HepG2 (cell line): ENCODE data around the gene LZTR1. TPM values are rescaled to one million over a fixed set of nuclear protein-coding genes. Genes with fewer than 3 reads are reported as not detected.
"Not testable (repeated sequence)": the region's sequence is repeated elsewhere in the genome, so short reads cannot be mapped to it uniquely, and the experiment has no call there.

Experiments
- ATAC-seq: fragments of 200-7000 bp; cut with Tn5 transposase; 3 replicates; pipeline ENCODE4 v1.9.1; 2020; ENCODE audit warnings: mild to moderate bottlenecking, moderate library complexity
- BruUV-seq: library from RNA; stranded (reverse); fragments of 400-500 nt; replicated peaks from 2 replicates; lab custom pipeline; 2021; lab: Mats Ljungman, UMichigan
- CTCF ChIA-PET: fragments of 300-600 bp; formaldehyde crosslinking; extraction: SDS; loops from one replicate; lab custom pipeline; 2021; ENCODE audit warnings: low total read pairs, inconsistent platforms, low intra/inter-chr PET ratio; lab: Yijun Ruan, JAX
- POLR2A ChIA-PET: fragments of 350-600 bp; sonication (Branson Sonifier 250); formaldehyde crosslinking; loops from one replicate; lab custom pipeline; 2020; ENCODE audit warnings: antibody characterized with exemption, inconsistent platforms; lab: Yijun Ruan, JAX
- DNase-seq: peaks from one replicate; pipeline ENCODE4 v3.0.0-alpha.2; 2015; ENCODE audit warnings: low spot score
- FAIRE-seq: peaks from 3 replicates; lab custom pipeline; 2011; peaks lifted over from hg19 to GRCh38; lab: Jason Lieb, UNC
- H2AFZ ChIP-seq: one replicate; pipeline ENCODE4 v1.6.1; 2011; ENCODE audit warnings: low read length, inconsistent platforms
- H3K27ac ChIP-seq: fragments of 300-600 bp; 3 replicates; pipeline ENCODE4 v1.8.0; 2011; ENCODE audit warnings: mixed run types, mild to moderate bottlenecking, mixed read lengths, low read length, inconsistent platforms; ENCODE audit not compliant: insufficient read depth; ENCODE audit errors: extremely low read length
- H3K27me3 ChIP-seq, 2 experiments: fragments of 200-600 bp in 1 of 2; 2 replicates in 1 of 2; 3 replicates in 1 of 2; pipeline versions ENCODE4 v1.6.0 to v1.8.0; 2011; ENCODE audit warnings: low read length in 2 of 2, mild to moderate bottlenecking in 2 of 2, moderate library complexity in 2 of 2, inconsistent platforms in 1 of 2; ENCODE audit not compliant: insufficient read depth in 2 of 2, control insufficient read depth in 1 of 2
- H3K36me3 ChIP-seq, 2 experiments: fragments of 200-600 bp in 1 of 2; replicated peaks in 1 of 2; 2 replicates in 1 of 2; 3 replicates in 1 of 2; pipeline versions ENCODE4 v1.5.1 to v1.8.0; 2011; ENCODE audit warnings: low read length in 2 of 2, inconsistent platforms in 1 of 2; ENCODE audit not compliant: insufficient read depth in 2 of 2, control insufficient read depth in 1 of 2
- H3K4me1 ChIP-seq: 2 replicates; pipeline ENCODE4 v1.5.1; 2012; ENCODE audit warnings: low read length, inconsistent platforms; ENCODE audit not compliant: insufficient read depth
- H3K4me2 ChIP-seq: 2 replicates; pipeline ENCODE4 v1.6.0; 2011; ENCODE audit warnings: low read depth, low read length, inconsistent platforms
- H3K4me3 ChIP-seq, 3 experiments: fragments of 200-600 bp in 1 of 3; sonication (generic), shearing (Covaris generic) in 1 of 3; replicated peaks in 1 of 3; 2 replicates each; pipeline ENCODE4 v1.5.1; 2011 to 2016; ENCODE audit warnings: low read length in 3 of 3, inconsistent platforms in 2 of 3, low read depth in 2 of 3, mild to moderate bottlenecking in 2 of 3, control low read depth in 1 of 3, mixed read lengths in 1 of 3; ENCODE audit not compliant: insufficient read depth in 1 of 3
- H3K79me2 ChIP-seq: one replicate; pipeline ENCODE4 v1.6.1; 2011; ENCODE audit warnings: low read length, inconsistent platforms; ENCODE audit not compliant: insufficient read depth
- H3K9ac ChIP-seq: 2 replicates; pipeline ENCODE4 v1.6.0; 2011; ENCODE audit warnings: mild to moderate bottlenecking, low read depth, low read length, inconsistent platforms; ENCODE audit not compliant: insufficient read depth
- H3K9me3 ChIP-seq: 2 replicates; pipeline ENCODE4 v1.5.1; 2012; ENCODE audit warnings: mild to moderate bottlenecking, low read length
- H4K20me1 ChIP-seq: 2 replicates; pipeline ENCODE4 v1.6.0; 2011; ENCODE audit warnings: inconsistent platforms, mild to moderate bottlenecking, low read length, moderate library complexity; ENCODE audit not compliant: insufficient read depth
- ELF4 ChIP-seq: sonication (generic); formaldehyde crosslinking; IDR thresholded peaks from 2 replicates; pipeline ENCODE4 v1.5.0; 2020; ENCODE audit warnings: missing genetic modification reagents, mild to moderate bottlenecking, moderate library complexity, borderline replicate concordance
- GPBP1L1 ChIP-seq: sonication (generic); formaldehyde crosslinking; IDR thresholded peaks from 2 replicates; pipeline ENCODE4 v1.5.0; 2020; ENCODE audit warnings: mild to moderate bottlenecking, missing genetic modification reagents
- WGBS: methylation state at CpG from one replicate; pipeline ENCODE4 v1.1.6; 2017; ENCODE audit warnings: low lambda C conversion rate; 5-methylcytosine and 5-hydroxymethylcytosine counted together
- in situ Hi-C: cut with HindIII; loops from 2 replicates; pipeline ENCODE4 v1.10.0; 2017; ENCODE audit warnings: low pct_unique_long_range_greater_than_20kb; ENCODE audit not compliant: extremely low pct_ligation_motif_present
- intact Hi-C: fragments of 100-400 bp; cut with micrococcal nuclease; formaldehyde crosslinking; loops from one replicate; pipeline ENCODE4 v1.10.0; 2022; ENCODE audit not compliant: unreplicated experiment
- polyA plus RNA-seq, 8 experiments: library from polyadenylated mRNA; depleted of rRNA in 3 of 8; stranded (reverse) in 7 of 8; unstranded in 1 of 8; fragments of >200 nt; fragmentation: Illumina TruSeq in 4 of 8; extraction: Trizol in 4 of 8; gene quantifications; 2 replicates each; pipeline versions ENCODE4 v1.2.1 to v1.2.3, GENCODE V29; 2011 to 2016; ENCODE audit warnings: low read depth in 4 of 8, missing spikeins in 1 of 8, mixed read lengths in 1 of 8; ENCODE audit not compliant: insufficient read depth in 1 of 8
- total RNA-seq, 5 experiments: library from RNA; depleted of rRNA; stranded (reverse); fragments of >200 nt; fragmentation: Illumina TruSeq; extraction: Trizol; gene quantifications; 2 replicates each; pipeline ENCODE4 v1.2.3, GENCODE V29; 2016; ENCODE audit warnings: low read depth in 1 of 5

The LZTR1 gene
- total and polyA plus RNA-seq, 2 of the 13 experiments (the other 11 are each of a cell fraction or from before 2014, with no cell fraction given): 21.8 to 22.4 TPM

- no peak for TF ChIP-seq GPBP1L1 (CRISPR knock-in tag)
- no peak for TF ChIP-seq ELF4 (CRISPR knock-in tag)
- Histone ChIP-seq H3K4me1 (no peaks in the 10 kb centered on the region), H3K9ac (no peak overlapping the region), H3K27ac (no peak overlapping the region), H3K9me3 (no peaks in the 10 kb centered on the region), H3K79me2 (no peaks in the 10 kb centered on the region), H3K36me3 (no peaks in the 10 kb centered on the region), H4K20me1 (no peaks in the 10 kb centered on the region), H3K4me2 (no peak overlapping the region), H3K27me3 (peaks cover 3 to 19% of the 10 kb centered on the region in 2 experiments), H2AFZ (no peak overlapping the region), H3K4me3 (no peak overlapping the region)
- no TSS peak for BruUV-seq
- 11% methylated on average over 2 of the region's 2 CpGs for WGBS
- FAIRE-seq (no peak), ATAC-seq (no peak), DNase-seq (no peak)
- CTCF ChIA-PET: no interaction called here
- intact Hi-C loops: no loop called here
- POLR2A ChIA-PET: no interaction called here
- in situ Hi-C loops: no loop called here
These were observed 56.3 kb downstream of the LZTR1 start for GRCh38 chr22:21038405-21038804.

- WGBS: 65% methylated on average over 5 of the region's 5 CpGs
- H3K4me3 ChIP-seq, H3K9me3 ChIP-seq, H3K9ac ChIP-seq, in situ Hi-C loops, H3K4me2 ChIP-seq, DNase-seq, H3K4me1 ChIP-seq, H3K27ac ChIP-seq, H3K79me2 ChIP-seq, H2AFZ ChIP-seq, intact Hi-C loops, BruUV-seq, POLR2A ChIA-PET, CTCF ChIA-PET, FAIRE-seq, H3K36me3 ChIP-seq, H4K20me1 ChIP-seq, ATAC-seq: not testable (repeated sequence)
- peaks cover 3 to 26% of the 10 kb centered on the region in 2 experiments for H3K27me3 ChIP-seq
These were observed 57.1 kb downstream of the LZTR1 start for GRCh38 chr22:21039158-21039557.
